ENCODE data around the gene ATCAY. TPM values are rescaled to one million over a fixed set of nuclear protein-coding genes. Genes with fewer than 3 reads are reported as not detected.

ATCAY gene
- polyA plus RNA-seq (ENCODE audit: insufficient read length in 10 of 10) = 1 to 10 TPM in 3 of 10 donors, under 1 TPM in 7; 0.16 to 1.4 (median 0.71) TPM
- long read RNA-seq, donor 1 = 0 reads
- long read RNA-seq, donor 2, partial matches to known transcripts = 0 of 16 reads
- long read RNA-seq, donor 2, other reads (novel, unspliced or antisense) = 16 of 16 reads
- long read RNA-seq, donor 3 = 0 reads
- long read RNA-seq, donor 4, partial matches to known transcripts = 3,037 of 3,269 reads
- long read RNA-seq, donor 4, other reads (novel, unspliced or antisense) = 232 of 3,269 reads
- long read RNA-seq, donor 5 = 0 reads
- long read RNA-seq, donor 6 = 0 reads
- long read RNA-seq, donor 7 = 0 reads
- long read RNA-seq, donor 8 = 0 reads
- long read RNA-seq, donor 9 = 0 reads

- DNase-seq = no peak
These were observed at the start of gene ATCAY for GRCh38 chr19:3880471-3881271. TSS of gene ATCAY (plus strand) at chr19:3880685. CDS start at chr19:3885768, 5,083 bp downstream.

- no peak for DNase-seq
These were observed 48.9 kb upstream of the ATCAY start for GRCh38 chr19:3831601-3832000.

GRCh38 chr19:3832001-3832400, 48.5 kb upstream of the ATCAY start:
- DNase-seq = no peak

GRCh38 chr19:3833578-3834348, 46.7 kb upstream of the ATCAY start:
- no peak for DNase-seq

GRCh38 chr19:3834349-3835054, 46.0 kb upstream of the ATCAY start:
- DNase-seq = no peak

GRCh38 chr19:3835055-3835435, 45.4 kb upstream of the ATCAY start:
- no peak for DNase-seq

- no peak for DNase-seq
These were observed 43.6 kb upstream of the ATCAY start for GRCh38 chr19:3836887-3837286.

- no peak for DNase-seq
These were observed 43.2 kb upstream of the ATCAY start for GRCh38 chr19:3837332-3837731.

- no peak for DNase-seq
These were observed 42.6 kb upstream of the ATCAY start for GRCh38 chr19:3837922-3838321.

GRCh38 chr19:3838661-3839060, 41.8 kb upstream of the ATCAY start:
- DNase-seq = no peak

GRCh38 chr19:3839941-3840340, 40.5 kb upstream of the ATCAY start:
- DNase-seq = no peak

GRCh38 chr19:3840804-3841203, 39.7 kb upstream of the ATCAY start:
- DNase-seq = no peak

- no peak for DNase-seq
These were observed 37.5 kb upstream of the ATCAY start for GRCh38 chr19:3842948-3843347.

- DNase-seq = no peak
These were observed 35.9 kb upstream of the ATCAY start for GRCh38 chr19:3844596-3844995.

- DNase-seq = no peak
These were observed 31.4 kb upstream of the ATCAY start for GRCh38 chr19:3849092-3849491.

GRCh38 chr19:3849787-3850186, 30.7 kb upstream of the ATCAY start:
- no peak for DNase-seq

- DNase-seq = no peak
These were observed 30.0 kb upstream of the ATCAY start for GRCh38 chr19:3850320-3850972.

GRCh38 chr19:3851254-3852176, 29.0 kb upstream of the ATCAY start:
- no peak for DNase-seq

- DNase-seq = no peak
These were observed 28.3 kb upstream of the ATCAY start for GRCh38 chr19:3852177-3852511.

- peak in 1 of 3 donors; percentile 19 for DNase-seq
These were observed 27.8 kb upstream of the ATCAY start for GRCh38 chr19:3852614-3853254.
